Muscle of leg (tissue), 11 donors: ENCODE measurements around the gene CDC42BPB. TPM values are rescaled to one million over a fixed set of nuclear protein-coding genes. Genes with fewer than 3 reads are reported as not detected.

ENCODE experiments used
- DNase-seq: peaks from one replicate; pipeline ENCODE4 v3.0.0; 2013
- H3K27ac ChIP-seq: one replicate; pipeline ENCODE4 v1.5.1; 2013; ENCODE audit warnings: mild to moderate bottlenecking, low read length, control low read depth
- H3K27me3 ChIP-seq: one replicate; pipeline ENCODE4 v1.6.1; 2013; ENCODE audit warnings: low read length; ENCODE audit not compliant: control insufficient read depth, insufficient read depth
- H3K36me3 ChIP-seq: one replicate; pipeline ENCODE4 v1.6.1; 2013; ENCODE audit warnings: low read length; ENCODE audit not compliant: control insufficient read depth, insufficient read depth
- H3K4me1 ChIP-seq: one replicate; pipeline ENCODE4 v1.6.1; 2013; ENCODE audit warnings: low read length; ENCODE audit not compliant: control insufficient read depth, insufficient read depth
- H3K4me3 ChIP-seq: one replicate; pipeline ENCODE4 v1.5.1; 2013; ENCODE audit warnings: low read length, control low read depth
- H3K9me3 ChIP-seq: replicated peaks from 2 replicates; pipeline ENCODE4 v1.6.1; 2013; ENCODE audit warnings: low read depth, low read length; ENCODE audit not compliant: control insufficient read depth
- WGBS: methylation state at CpG from one replicate; pipeline ENCODE4 v1.1.5; 2013; ENCODE audit warnings: missing lambda C conversion rate; ENCODE audit not compliant: insufficient coverage; 5-methylcytosine and 5-hydroxymethylcytosine counted together
- polyA plus RNA-seq, 8 donors: library from polyadenylated mRNA; unstranded; fragments of 120-200 nt; gene quantifications; one replicate each; pipeline versions ENCODE4 v1.2.1 to v1.2.3, GENCODE V29; 2013; ENCODE audit warnings: inconsistent platforms in 1 of 8, low replicate concordance in 1 of 8; ENCODE audit not compliant: insufficient read length in 8 of 8, insufficient read depth in 1 of 8
- total RNA-seq: library from RNA; stranded (reverse); fragments of 120-200 nt; gene quantifications from one replicate; pipeline ENCODE4 v1.2.4, GENCODE V29; 2013

Gene CDC42BPB
- total and polyA plus RNA-seq, 9 donors = 34.8 to 65.7 (median 55.4) TPM

- DNase-seq = no peak
- Histone ChIP-seq H3K27me3 (no peaks in the 10 kb centered on the region), H3K4me1 (no peaks in the 10 kb centered on the region), H3K36me3 (peaks cover 67% of the 10 kb centered on the region), H3K27ac (no peak overlapping the region), H3K9me3 (no peaks in the 10 kb centered on the region), H3K4me3 (no peak overlapping the region)
- 91% methylated on average over 10 of the region's 22 CpGs for WGBS
These were observed 119.8 kb downstream of the CDC42BPB start for GRCh38 chr14:102937331-102938175.

DNA sequence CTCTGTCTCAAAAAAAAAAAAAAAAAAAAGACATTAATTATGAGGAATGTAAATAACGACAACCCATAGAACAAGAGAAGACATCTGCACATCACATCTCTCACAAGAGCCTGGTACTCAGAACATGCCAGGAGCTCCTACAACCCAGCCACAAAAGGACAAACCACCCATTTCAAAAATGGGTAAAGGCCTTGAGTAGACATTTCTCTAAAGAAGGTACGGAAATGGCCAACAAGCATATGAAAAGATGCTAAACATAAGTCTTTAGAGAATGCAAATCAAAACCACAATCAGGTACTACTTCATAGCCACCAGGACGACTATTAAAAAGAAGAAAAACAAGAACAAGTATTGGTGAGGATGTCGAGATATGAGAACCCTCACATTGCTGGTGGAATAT is 121.6 kb downstream of the CDC42BPB start:
- WGBS = no CpG with 5 or more reads among the region's 4 CpGs
- DNase-seq = no peak
- H3K36me3 ChIP-seq = peaks cover 56% of the 10 kb centered on the region

DNA sequence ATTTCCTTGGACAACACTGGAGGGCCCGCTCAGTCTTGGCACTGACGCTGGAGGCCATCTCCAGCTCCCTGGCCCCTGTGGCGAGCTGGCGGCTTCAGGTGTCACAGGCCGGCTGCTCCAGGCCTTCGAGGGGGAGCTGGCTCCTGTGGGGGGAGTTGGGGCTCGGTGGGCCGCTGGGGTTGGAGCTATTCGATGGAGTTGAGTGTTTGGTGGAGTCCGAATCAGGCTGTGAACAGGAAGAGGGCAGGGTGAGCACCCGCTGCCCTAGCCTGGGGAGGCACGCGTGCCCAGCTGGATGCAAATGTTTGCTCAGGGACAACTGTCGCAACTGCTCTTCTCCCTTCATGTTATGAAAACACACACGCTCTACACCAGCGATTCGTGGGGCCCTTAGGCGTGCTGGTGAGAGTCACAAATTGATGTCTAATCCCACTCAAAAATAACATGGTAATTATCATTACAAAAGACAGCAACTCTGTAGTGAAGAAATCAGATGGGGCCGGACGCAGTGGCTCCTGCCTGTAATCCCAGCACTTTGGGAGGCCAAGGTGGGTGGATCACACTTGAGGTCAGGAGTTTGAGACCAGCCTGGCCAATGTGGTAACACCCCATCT is 123.6 kb downstream of the CDC42BPB start:
- peaks cover 29% of the 10 kb centered on the region for H3K27me3 ChIP-seq
- H3K4me3 ChIP-seq = no peak overlapping the region
- no peak overlapping the region for H3K27ac ChIP-seq
- WGBS = 89% methylated on average over 12 of the region's 20 CpGs
- peaks cover 16% of the 10 kb centered on the region for H3K4me1 ChIP-seq
- peaks cover 41% of the 10 kb centered on the region for H3K36me3 ChIP-seq
- no peak for DNase-seq
- H3K9me3 ChIP-seq = no peaks in the 10 kb centered on the region

More for the DNA sequence above, 121.6 kb downstream of the CDC42BPB start:
- peaks cover under 1% of the 10 kb centered on the region for H3K4me1 ChIP-seq
- peaks cover 11% of the 10 kb centered on the region for H3K27me3 ChIP-seq
- H3K4me3 ChIP-seq = no peak overlapping the region
- H3K27ac ChIP-seq = no peak overlapping the region
- H3K9me3 ChIP-seq = no peaks in the 10 kb centered on the region

- Histone ChIP-seq H3K36me3 (peaks cover 33% of the 10 kb centered on the region), H3K9me3 (no peaks in the 10 kb centered on the region), H3K4me3 (no peak overlapping the region), H3K4me1 (peaks cover 25% of the 10 kb centered on the region), H3K27ac (no peak overlapping the region), H3K27me3 (peaks cover 40% of the 10 kb centered on the region)
- WGBS = 85% methylated on average over 16 of the region's 26 CpGs
- DNase-seq = no peak
These were observed 124.7 kb downstream of the CDC42BPB start for GRCh38 chr14:102932484-102933248.

- 90% methylated on average over 10 of the region's 12 CpGs for WGBS
- H3K27me3 ChIP-seq = peaks cover 45% of the 10 kb centered on the region
- peaks cover 24% of the 10 kb centered on the region for H3K36me3 ChIP-seq
- H3K27ac ChIP-seq = no peak overlapping the region
- DNase-seq = no peak
- H3K4me1 ChIP-seq = peaks cover 25% of the 10 kb centered on the region
- H3K9me3 ChIP-seq = no peaks in the 10 kb centered on the region
- H3K4me3 ChIP-seq = no peak overlapping the region
These were observed 125.6 kb downstream of the CDC42BPB start for GRCh38 chr14:102931580-102932285.

DNA sequence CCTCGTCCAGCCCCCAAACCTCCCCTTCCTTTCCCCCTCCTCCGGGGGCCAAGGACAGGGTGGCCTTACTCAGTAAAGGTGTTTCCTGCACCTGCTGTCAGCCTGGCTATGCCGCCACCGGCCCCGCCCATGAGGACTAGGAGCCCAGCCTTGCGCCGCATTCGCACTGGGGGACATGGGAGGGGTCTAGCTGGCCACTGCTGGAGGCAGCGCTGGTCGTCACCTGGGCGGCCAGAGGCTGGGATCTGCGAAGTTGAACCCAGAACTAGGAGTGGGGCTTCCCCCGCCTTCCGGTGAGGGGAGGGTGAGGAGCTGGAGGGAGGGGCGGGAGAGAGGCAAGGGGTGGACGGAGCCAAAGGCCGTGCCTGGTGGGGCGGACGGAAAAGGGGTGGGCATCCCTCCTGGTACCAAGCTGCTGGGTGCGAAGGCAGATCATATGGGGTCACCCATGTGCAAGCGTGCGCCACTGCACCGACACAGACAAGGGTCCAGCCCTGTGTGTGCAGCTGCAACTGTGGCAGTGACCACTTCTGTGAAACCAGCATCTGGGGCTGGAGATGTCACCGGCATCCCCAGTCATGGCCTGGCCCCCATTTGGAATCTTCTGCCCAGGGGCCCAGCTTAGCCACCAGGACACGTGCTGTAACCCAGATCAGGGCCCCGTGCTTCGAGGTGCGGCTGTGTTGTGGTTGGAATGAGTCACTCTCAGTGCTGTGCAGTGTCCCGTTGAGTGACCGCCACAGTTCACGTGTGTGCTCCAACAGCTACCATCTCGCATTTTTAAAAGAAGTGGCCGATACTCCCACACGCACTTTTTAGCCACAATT is 126.4 kb downstream of the CDC42BPB start:
- no peak for DNase-seq
- Histone ChIP-seq H3K9me3 (no peaks in the 10 kb centered on the region), H3K4me3 (no peak overlapping the region), H3K36me3 (peaks cover 20% of the 10 kb centered on the region), H3K4me1 (peaks cover 25% of the 10 kb centered on the region), H3K27ac (no peak overlapping the region), H3K27me3 (peaks cover 51% of the 10 kb centered on the region)
- WGBS = 46% methylated on average over 30 of the region's 34 CpGs

- 1% methylated on average over 60 of the region's 74 CpGs for WGBS
- H3K4me3 ChIP-seq = no peak overlapping the region
- peaks cover 25% of the 10 kb centered on the region for H3K4me1 ChIP-seq
- H3K27ac ChIP-seq = no peak overlapping the region
- H3K36me3 ChIP-seq = peaks cover 19% of the 10 kb centered on the region
- no peak for DNase-seq
- no peaks in the 10 kb centered on the region for H3K9me3 ChIP-seq
- peaks cover 58% of the 10 kb centered on the region for H3K27me3 ChIP-seq
These were observed 127.1 kb downstream of the CDC42BPB start for GRCh38 chr14:102930138-102930752.

DNA sequence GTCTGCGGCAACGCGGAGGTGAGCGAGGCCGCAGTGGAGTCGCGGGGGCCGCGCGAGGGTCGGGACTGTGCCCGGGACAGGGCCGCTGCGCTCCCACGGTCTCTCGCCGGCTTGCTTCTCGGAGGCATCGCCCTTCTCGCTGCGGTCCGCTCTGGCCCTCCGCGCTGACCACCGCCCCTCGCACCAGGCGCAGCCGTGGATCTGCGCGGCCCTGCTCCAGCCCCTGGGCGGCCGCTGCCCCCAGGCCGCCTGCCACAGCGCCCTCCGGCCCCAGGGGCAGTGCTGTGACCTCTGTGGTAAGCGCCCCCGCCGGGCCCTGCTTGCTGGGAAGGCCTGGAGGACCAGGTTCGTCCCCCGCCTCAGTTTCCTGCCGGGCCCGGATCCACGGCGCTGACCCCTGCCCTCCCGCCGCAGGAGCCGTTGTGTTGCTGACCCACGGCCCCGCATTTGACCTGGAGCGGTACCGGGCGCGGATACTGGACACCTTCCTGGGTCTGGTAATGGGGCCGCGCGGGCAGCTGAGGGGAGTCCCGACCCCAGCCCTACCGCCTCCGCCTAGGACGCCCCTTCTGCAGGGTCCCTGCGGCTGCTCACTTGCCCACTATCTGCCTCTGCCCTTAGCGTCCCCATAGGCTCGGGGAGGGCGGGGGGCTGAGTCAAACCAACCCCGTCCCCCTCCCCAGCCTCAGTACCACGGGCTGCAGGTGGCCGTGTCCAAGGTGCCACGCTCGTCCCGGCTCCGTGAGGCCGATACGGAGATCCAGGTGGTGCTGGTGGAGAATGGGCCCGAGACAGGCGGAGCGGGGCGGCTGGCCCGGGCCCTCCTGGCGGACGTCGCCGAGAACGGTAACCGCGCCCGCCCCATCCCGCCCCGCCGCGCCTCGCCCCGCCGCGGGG is 127.9 kb downstream of the CDC42BPB start:
- H3K9me3 ChIP-seq = no peaks in the 10 kb centered on the region
- 2% methylated on average over 80 of the region's 94 CpGs for WGBS
- DNase-seq = no peak
- no peak overlapping the region for H3K4me3 ChIP-seq
- H3K27me3 ChIP-seq = peaks cover 65% of the 10 kb centered on the region
- H3K4me1 ChIP-seq = peaks cover 25% of the 10 kb centered on the region
- H3K36me3 ChIP-seq = peaks cover 19% of the 10 kb centered on the region
- H3K27ac ChIP-seq = no peak overlapping the region
